GM12878 (cell line): Measurements from ENCODE around the gene COL27A1. TPM values are rescaled to one million over a fixed set of nuclear protein-coding genes. Genes with fewer than 3 reads are reported as not detected.
"Not testable (repeated sequence)": the region's sequence is repeated elsewhere in the genome, so short reads cannot be mapped to it uniquely, and the experiment has no call there.

Experiments
- ATAC-seq: fragments of 200-7000 bp; cut with Tn5 transposase; 3 replicates; pipeline ENCODE4 v1.9.1; 2020; ENCODE audit warnings: mild to moderate bottlenecking, moderate library complexity
- BruUV-seq: library from RNA; stranded (reverse); fragments of 400-500 nt; replicated peaks from 2 replicates; lab custom pipeline; 2021; lab: Mats Ljungman, UMichigan
- CTCF ChIA-PET: fragments of 300-600 bp; sonication (Branson Sonifier 250); formaldehyde crosslinking; extraction: SDS; loops from one replicate; lab custom pipeline; 2021; ENCODE audit warnings: inconsistent platforms; lab: Yijun Ruan, JAX
- POLR2A ChIA-PET: fragments of 350-600 bp; formaldehyde crosslinking; extraction: SDS; loops from one replicate; lab custom pipeline; 2021; ENCODE audit warnings: inconsistent platforms; lab: Charles Lee
- RAD21 ChIA-PET: fragments of 300-600 bp; sonication (Branson Sonifier 250); formaldehyde crosslinking; loops from one replicate; lab custom pipeline; 2023; ENCODE audit warnings: antibody characterized with exemption; ENCODE audit not compliant: unreplicated experiment; lab: Charles Lee
- SMC1A ChIA-PET: fragments of 300-600 bp; sonication (Branson Sonifier 250); formaldehyde crosslinking; loops from one replicate; lab custom pipeline; 2023; ENCODE audit not compliant: unreplicated experiment, uncharacterized antibody; lab: Charles Lee
- DNase-seq: peaks from one replicate; pipeline ENCODE4 v3.0.0-alpha.2; 2011; ENCODE audit warnings: low read depth, low spot score
- FAIRE-seq: peaks from 3 replicates; lab custom pipeline; 2011; peaks lifted over from hg19 to GRCh38; lab: Jason Lieb, UNC
- H2AFZ ChIP-seq: 2 replicates; pipeline ENCODE4 v1.6.0; 2011; ENCODE audit warnings: low read depth, low read length, control low read depth; ENCODE audit not compliant: control insufficient read depth
- H3K27ac ChIP-seq: 2 replicates; pipeline ENCODE4 v1.5.1; 2011; ENCODE audit warnings: control low read depth; ENCODE audit not compliant: control insufficient read depth, insufficient read depth
- H3K27me3 ChIP-seq, 2 experiments: replicated peaks in 1 of 2; 2 replicates each; pipeline versions ENCODE4 v1.6.0 to v1.6.1; 2011; ENCODE audit warnings: low read length in 1 of 2; ENCODE audit not compliant: control insufficient read depth in 2 of 2, insufficient read depth in 2 of 2
- H3K36me3 ChIP-seq, 2 experiments: 2 replicates each; pipeline ENCODE4 v1.5.1; 2011; ENCODE audit warnings: low read length in 1 of 2; ENCODE audit not compliant: control insufficient read depth in 2 of 2, insufficient read depth in 2 of 2
- H3K4me1 ChIP-seq: 2 replicates; pipeline ENCODE4 v1.6.1; 2011; ENCODE audit warnings: mild to moderate bottlenecking, low read length, moderate library complexity, mixed read lengths; ENCODE audit not compliant: control insufficient read depth, insufficient read depth
- H3K4me2 ChIP-seq: 2 replicates; pipeline ENCODE4 v1.6.0; 2011; ENCODE audit warnings: control low read depth; ENCODE audit not compliant: control insufficient read depth, insufficient read depth
- H3K4me3 ChIP-seq: fragments of 200-600 bp; sonication (generic); 2 replicates; pipeline ENCODE4 v1.5.1; 2016
- H3K79me2 ChIP-seq: 2 replicates; pipeline ENCODE4 v1.6.0; 2011; ENCODE audit warnings: low read length; ENCODE audit not compliant: control insufficient read depth, insufficient read depth
- H3K9ac ChIP-seq: 2 replicates; pipeline ENCODE4 v1.8.0; 2011; ENCODE audit warnings: low read length, control low read depth, mixed read lengths; ENCODE audit not compliant: control insufficient read depth, insufficient read depth
- H3K9me3 ChIP-seq: replicated peaks from 3 replicates; pipeline ENCODE4 v1.5.1; 2011; ENCODE audit warnings: mild to moderate bottlenecking, low read length; ENCODE audit not compliant: control insufficient read depth, insufficient read depth
- H4K20me1 ChIP-seq: 2 replicates; pipeline ENCODE4 v1.6.0; 2011; ENCODE audit not compliant: control insufficient read depth, insufficient read depth
- CBX5 ChIP-seq: sonication (generic); IDR thresholded peaks from 2 replicates; pipeline ENCODE4 v1.6.1; 2016; ENCODE audit warnings: low read depth, moderate library complexity, mild to moderate bottlenecking, inconsistent platforms
- CEBPB ChIP-seq, 2 experiments: fragments of 150-350 bp in 1 of 2; IDR thresholded peaks; 2 replicates each; pipeline ENCODE4 v1.6.1; 2012 to 2014; ENCODE audit warnings: low read depth in 2 of 2, low read length in 2 of 2, borderline replicate concordance in 1 of 2, inconsistent platforms in 1 of 2
- EP300 ChIP-seq, 2 experiments: fragments of 150-350 bp in 1 of 2; IDR thresholded peaks; 2 replicates each; pipeline ENCODE4 v1.6.1; 2011 to 2012; ENCODE audit warnings: low read depth in 2 of 2, low read length in 2 of 2, borderline replicate concordance in 1 of 2, improper control_type of control experiment in 1 of 2, inconsistent platforms in 1 of 2; ENCODE audit not compliant: control insufficient read depth in 1 of 2
- RAD51 ChIP-seq: fragments of 450-650 bp; IDR thresholded peaks from 2 replicates; pipeline ENCODE4 v1.6.1; 2016; ENCODE audit warnings: moderate library complexity, mild to moderate bottlenecking, inconsistent platforms
- SMAD1 ChIP-seq: fragments of 450-650 bp; IDR thresholded peaks from 2 replicates; pipeline ENCODE4 v1.6.1; 2018; ENCODE audit warnings: mild to moderate bottlenecking, low read depth; ENCODE audit not compliant: partially characterized antibody
- ZNF384 ChIP-seq: IDR thresholded peaks from 2 replicates; pipeline ENCODE4 v1.6.1; 2012; ENCODE audit warnings: low read depth, mild to moderate bottlenecking, low read length, improper control_type of control experiment, borderline replicate concordance
- ZSCAN29 ChIP-seq: fragments of 450-650 bp; IDR thresholded peaks from 2 replicates; pipeline ENCODE4 v1.6.1; 2017; ENCODE audit warnings: mild to moderate bottlenecking, moderate library complexity
- whole genome bisulfite sequencing: methylation state at CpG from one replicate; pipeline ENCODE4 v1.1.6; 2016; ENCODE audit warnings: low lambda C conversion rate; ENCODE audit not compliant: insufficient replicate concordance, insufficient coverage; ENCODE audit errors: missing lambda C conversion rate; 5-methylcytosine and 5-hydroxymethylcytosine counted together
- in situ Hi-C: fragments of 300-500 bp; cut with MboI; formaldehyde crosslinking; loops from 9 replicates; pipeline ENCODE4 v1.14.3; 2018; ENCODE audit warnings: mixed read lengths
- intact Hi-C: fragments of 100-400 bp; cut with micrococcal nuclease; formaldehyde crosslinking; loops from one replicate; pipeline ENCODE4 v1.14.2; 2022; ENCODE audit not compliant: unreplicated experiment
- polyA plus RNA-seq, 11 experiments: library from polyadenylated mRNA; depleted of rRNA in 4 of 11; unstranded in 6 of 11; stranded (reverse) in 5 of 11; fragments of >200 nt; fragmentation: Nextera tagmentation in 4 of 11; fragmentation: Illumina TruSeq in 1 of 11; extraction: Ambion mirVana in 4 of 11; extraction: Trizol in 1 of 11; gene quantifications; 1 replicate in 1 of 11; 2 replicates in 10 of 11; pipeline versions ENCODE4 v1.2.1 to v1.2.3, GENCODE V29; 2011 to 2016; ENCODE audit warnings: inconsistent platforms in 2 of 11, missing spikeins in 2 of 11, low read depth in 1 of 11
- total RNA-seq, 4 experiments: library from RNA; depleted of rRNA in 3 of 4; stranded (reverse); fragments of >200 nt in 3 of 4; fragmentation: Illumina TruSeq in 1 of 4; extraction: Trizol in 1 of 4; gene quantifications; 2 replicates each; pipeline versions ENCODE4 v1.2.1 to v1.2.3, GENCODE V29; 2013 to 2021
- TF ChIP-seq, protein P1 (sequence below): fragments of 150-350 bp; IDR thresholded peaks from 2 replicates; pipeline ENCODE4 v1.6.1; 2014; ENCODE audit warnings: mild to moderate bottlenecking, low read depth, low read length
- TF ChIP-seq, protein P2 (sequence below): IDR thresholded peaks from 2 replicates; pipeline ENCODE4 v1.6.1; 2012; ENCODE audit warnings: low read length, inconsistent platforms

COL27A1 gene
- total and polyA plus RNA-seq, 10 of the 15 experiments (the other 5 are each of a cell fraction or from before 2014, with no cell fraction given): 0.10 TPM; not detected in 9

DNA sequence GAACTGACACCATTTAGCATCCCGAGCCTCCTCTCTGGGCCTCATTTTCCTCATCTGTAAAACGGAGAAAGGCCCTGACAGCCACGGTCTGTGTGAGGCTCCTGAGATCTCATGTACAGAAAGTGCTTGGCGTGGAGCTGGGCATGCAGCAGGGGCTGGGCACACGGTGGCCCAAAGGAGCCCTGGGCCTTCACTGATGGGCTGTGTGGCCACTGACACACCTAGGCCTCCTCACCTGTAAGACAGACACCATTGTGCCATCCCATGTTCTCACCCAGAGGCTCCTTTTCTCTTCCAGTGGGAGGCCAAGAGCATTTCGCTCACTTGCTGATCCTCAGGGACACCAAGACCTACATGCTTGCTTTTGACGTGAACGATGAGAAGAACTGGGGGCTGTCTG is 169.2 kb downstream of the COL27A1 start:
- TF ChIP-seq CBX5: no peak
- TF ChIP-seq CEBPB (IDR thresholded peaks at IDR 0.05; ENCODE audit: borderline replicate concordance in 1 of 2, low read depth in 2 of 2, low read length in 2 of 2): no peak
- TF ChIP-seq SMAD1: no peak
- no peak for TF ChIP-seq RAD51
- TF ChIP-seq, protein P1, sequence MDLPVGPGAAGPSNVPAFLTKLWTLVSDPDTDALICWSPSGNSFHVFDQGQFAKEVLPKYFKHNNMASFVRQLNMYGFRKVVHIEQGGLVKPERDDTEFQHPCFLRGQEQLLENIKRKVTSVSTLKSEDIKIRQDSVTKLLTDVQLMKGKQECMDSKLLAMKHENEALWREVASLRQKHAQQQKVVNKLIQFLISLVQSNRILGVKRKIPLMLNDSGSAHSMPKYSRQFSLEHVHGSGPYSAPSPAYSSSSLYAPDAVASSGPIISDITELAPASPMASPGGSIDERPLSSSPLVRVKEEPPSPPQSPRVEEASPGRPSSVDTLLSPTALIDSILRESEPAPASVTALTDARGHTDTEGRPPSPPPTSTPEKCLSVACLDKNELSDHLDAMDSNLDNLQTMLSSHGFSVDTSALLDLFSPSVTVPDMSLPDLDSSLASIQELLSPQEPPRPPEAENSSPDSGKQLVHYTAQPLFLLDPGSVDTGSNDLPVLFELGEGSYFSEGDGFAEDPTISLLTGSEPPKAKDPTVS: no peak
- no peak for TF ChIP-seq EP300 (IDR thresholded peaks at IDR 0.05; ENCODE audit: borderline replicate concordance in 1 of 2, control insufficient read depth in 1 of 2, low read depth in 2 of 2, low read length in 2 of 2)
- TF ChIP-seq ZNF384: no peak
- TF ChIP-seq ZSCAN29: no peak
- TF ChIP-seq, protein P2, sequence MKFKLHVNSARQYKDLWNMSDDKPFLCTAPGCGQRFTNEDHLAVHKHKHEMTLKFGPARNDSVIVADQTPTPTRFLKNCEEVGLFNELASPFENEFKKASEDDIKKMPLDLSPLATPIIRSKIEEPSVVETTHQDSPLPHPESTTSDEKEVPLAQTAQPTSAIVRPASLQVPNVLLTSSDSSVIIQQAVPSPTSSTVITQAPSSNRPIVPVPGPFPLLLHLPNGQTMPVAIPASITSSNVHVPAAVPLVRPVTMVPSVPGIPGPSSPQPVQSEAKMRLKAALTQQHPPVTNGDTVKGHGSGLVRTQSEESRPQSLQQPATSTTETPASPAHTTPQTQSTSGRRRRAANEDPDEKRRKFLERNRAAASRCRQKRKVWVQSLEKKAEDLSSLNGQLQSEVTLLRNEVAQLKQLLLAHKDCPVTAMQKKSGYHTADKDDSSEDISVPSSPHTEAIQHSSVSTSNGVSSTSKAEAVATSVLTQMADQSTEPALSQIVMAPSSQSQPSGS: no peak
- TF ChIP-seq, all 136 proteins: peak for 0
- Histone ChIP-seq H3K9me3 (no peaks in the 10 kb centered on the region; the same call in 2 of the 3 replicates), H2AFZ (no peak overlapping the region), H3K9ac (no peak overlapping the region), H3K4me1 (no peaks in the 10 kb centered on the region), H3K27ac (no peak overlapping the region), H3K79me2 (no peaks in the 10 kb centered on the region), H3K4me3 (no peak overlapping the region), H3K36me3 (no peaks in the 10 kb centered on the region), H3K4me2 (no peak overlapping the region), H4K20me1 (no peaks in the 10 kb centered on the region), H3K27me3 (no peaks in the 10 kb centered on the region)
- ChIA-PET SMC1A (no interaction called here), RAD21 (no interaction called here), CTCF (no interaction called here), POLR2A (no interaction called here)
- no TSS peak for BruUV-seq
- intact Hi-C loops: no loop called here
- ATAC-seq: no peak
- in situ Hi-C loops: no loop called here
- 35% methylated on average over 8 of the region's 8 CpGs for WGBS
- FAIRE-seq: no peak
- no peak for DNase-seq

DNA sequence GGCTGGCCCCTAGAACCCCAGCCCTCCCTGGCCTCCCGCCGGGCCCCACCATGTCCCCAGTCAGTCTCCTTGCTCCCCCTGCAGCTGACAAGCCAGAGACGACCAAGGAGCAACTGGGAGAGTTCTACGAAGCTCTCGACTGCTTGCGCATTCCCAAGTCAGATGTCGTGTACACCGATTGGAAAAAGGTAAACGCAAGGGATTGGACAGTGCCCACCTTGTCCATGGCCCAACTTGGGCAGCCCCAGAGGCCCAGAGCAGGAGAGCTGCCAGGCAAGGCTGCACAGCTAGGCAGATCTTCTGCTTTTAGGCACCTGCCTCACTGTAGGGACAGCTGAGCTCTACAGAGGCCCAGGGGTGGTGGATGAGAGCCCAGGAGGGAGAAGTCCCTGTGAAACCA is 169.6 kb downstream of the COL27A1 start:
- H3K79me2 ChIP-seq, H3K36me3 ChIP-seq, FAIRE-seq, H3K4me1 ChIP-seq, SMC1A ChIA-PET, BruUV-seq, RAD21 ChIA-PET, intact Hi-C loops, POLR2A ChIA-PET, H3K27ac ChIP-seq, ATAC-seq, H2AFZ ChIP-seq, H4K20me1 ChIP-seq, in situ Hi-C loops, H3K9me3 ChIP-seq, H3K4me3 ChIP-seq, CTCF ChIA-PET, H3K9ac ChIP-seq, DNase-seq, H3K4me2 ChIP-seq, H3K27me3 ChIP-seq: not testable (repeated sequence)
- 21% methylated on average over 7 of the region's 9 CpGs for WGBS
